ENCODE results near the gene PRICKLE4. TPM values are rescaled to one million over a fixed set of nuclear protein-coding genes. Genes with fewer than 3 reads are reported as not detected.

The PRICKLE4 gene
- total and polyA plus RNA-seq, 2 of the 13 experiments (the other 11 are each of a cell fraction or from before 2014, with no cell fraction given): 0.92 to 1.2 TPM

DNA sequence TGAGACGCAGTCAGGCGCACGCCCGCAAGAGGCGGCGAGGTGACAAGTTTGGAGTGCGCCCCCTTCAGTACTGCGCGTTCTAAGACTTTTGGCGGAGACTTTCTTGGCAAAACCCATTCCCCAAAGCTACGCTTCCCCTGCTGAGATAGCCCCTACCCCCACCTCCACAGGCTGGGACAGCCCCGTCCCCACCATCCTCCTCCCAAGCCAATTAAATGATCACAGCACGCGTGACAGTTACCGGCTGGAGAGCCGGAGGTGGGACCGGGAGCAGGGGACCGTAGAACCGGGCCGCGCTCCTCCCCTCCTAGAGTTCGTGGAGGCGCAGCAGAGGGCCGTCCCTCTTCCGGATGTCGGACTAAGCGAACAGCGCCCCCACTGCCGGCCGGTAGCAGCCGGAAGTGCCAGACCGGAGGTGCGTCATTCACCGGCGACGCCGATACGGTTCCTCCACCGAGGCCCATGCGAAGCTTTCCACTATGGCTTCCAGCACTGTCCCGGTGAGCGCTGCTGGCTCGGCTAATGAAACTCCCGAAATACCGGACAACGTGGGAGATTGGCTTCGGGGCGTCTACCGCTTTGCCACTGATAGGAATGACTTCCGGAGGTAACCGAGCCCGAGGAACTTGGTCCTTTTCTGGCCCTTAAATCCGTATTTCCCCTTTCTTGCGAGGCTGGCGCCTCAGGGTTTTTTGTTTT is 6.8 kb downstream of the PRICKLE4 start, which contains the start of gene TOMM6 (continued):
- TF ChIP-seq SMC3 (IDR thresholded peaks at IDR 0.05; ENCODE audit: low read length) (no peak), RELA (CRISPR knock-in tag; IDR thresholded peaks at IDR 0.05) (no peak), SP140L (CRISPR knock-in tag; IDR thresholded peaks at IDR 0.05; ENCODE audit: borderline replicate concordance) (peak; percentile 32; the same call in 1 of the 2 replicates), MTF1 (CRISPR knock-in tag; IDR thresholded peaks at IDR 0.05) (0 out of 2 replicates have a peak, but pooled peaks have one; percentile 74), NFYB (CRISPR knock-in tag; IDR thresholded peaks at IDR 0.05) (peak; percentile 52; the same call in 1 of the 2 replicates), ZNF710 (CRISPR knock-in tag; IDR thresholded peaks at IDR 0.05; ENCODE audit: borderline replicate concordance) (peak; percentile 84), SNAI1 (CRISPR knock-in tag; IDR thresholded peaks at IDR 0.05; ENCODE audit: borderline replicate concordance) (no peak; the same call in 1 of the 2 replicates), ZNF337 (CRISPR knock-in tag; IDR thresholded peaks at IDR 0.05; ENCODE audit: borderline replicate concordance, low read depth) (no peak), GATAD2A (CRISPR knock-in tag; IDR thresholded peaks at IDR 0.05) (peak; percentile 76), JUN (CRISPR knock-in tag; IDR thresholded peaks at IDR 0.05) (0 out of 2 replicates have a peak, but pooled peaks have one; percentile 14), SALL1 (CRISPR knock-in tag; IDR thresholded peaks at IDR 0.05) (peak; percentile 86), SMYD3 (CRISPR knock-in tag; IDR thresholded peaks at IDR 0.05) (no peak; the same call in 1 of the 2 replicates), NR2F1 (CRISPR knock-in tag; IDR thresholded peaks at IDR 0.05) (no peak), ZNF615 (CRISPR knock-in tag; IDR thresholded peaks at IDR 0.05; ENCODE audit: borderline replicate concordance) (no peak), ZNF530 (CRISPR knock-in tag; IDR thresholded peaks at IDR 0.05; ENCODE audit: low read depth) (no peak), CREM (IDR thresholded peaks at IDR 0.05) (peak; percentile 99), CREM (CRISPR knock-in tag; IDR thresholded peaks at IDR 0.05) (peak; percentile 92), ZNF782 (CRISPR knock-in tag; IDR thresholded peaks at IDR 0.05; ENCODE audit: borderline replicate concordance) (peak; percentile 42; the same call in 1 of the 2 replicates), RXRA (CRISPR knock-in tag; IDR thresholded peaks at IDR 0.05) (peak; percentile 85), PITX1 (CRISPR knock-in tag; IDR thresholded peaks at IDR 0.05) (0 out of 2 replicates have a peak, but pooled peaks have one; percentile 28), ZNF335 (CRISPR knock-in tag; IDR thresholded peaks at IDR 0.05) (no peak; the same call in 1 of the 2 replicates)
- TF ChIP-seq, protein P1, sequence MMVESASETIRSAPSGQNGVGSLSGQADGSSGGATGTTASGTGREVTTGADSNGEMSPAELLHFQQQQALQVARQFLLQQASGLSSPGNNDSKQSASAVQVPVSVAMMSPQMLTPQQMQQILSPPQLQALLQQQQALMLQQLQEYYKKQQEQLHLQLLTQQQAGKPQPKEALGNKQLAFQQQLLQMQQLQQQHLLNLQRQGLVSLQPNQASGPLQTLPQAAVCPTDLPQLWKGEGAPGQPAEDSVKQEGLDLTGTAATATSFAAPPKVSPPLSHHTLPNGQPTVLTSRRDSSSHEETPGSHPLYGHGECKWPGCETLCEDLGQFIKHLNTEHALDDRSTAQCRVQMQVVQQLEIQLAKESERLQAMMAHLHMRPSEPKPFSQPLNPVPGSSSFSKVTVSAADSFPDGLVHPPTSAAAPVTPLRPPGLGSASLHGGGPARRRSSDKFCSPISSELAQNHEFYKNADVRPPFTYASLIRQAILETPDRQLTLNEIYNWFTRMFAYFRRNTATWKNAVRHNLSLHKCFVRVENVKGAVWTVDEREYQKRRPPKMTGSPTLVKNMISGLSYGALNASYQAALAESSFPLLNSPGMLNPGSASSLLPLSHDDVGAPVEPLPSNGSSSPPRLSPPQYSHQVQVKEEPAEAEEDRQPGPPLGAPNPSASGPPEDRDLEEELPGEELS (CRISPR knock-in tag; IDR thresholded peaks at IDR 0.05): peak; percentile 71
- TF ChIP-seq, protein P2, sequence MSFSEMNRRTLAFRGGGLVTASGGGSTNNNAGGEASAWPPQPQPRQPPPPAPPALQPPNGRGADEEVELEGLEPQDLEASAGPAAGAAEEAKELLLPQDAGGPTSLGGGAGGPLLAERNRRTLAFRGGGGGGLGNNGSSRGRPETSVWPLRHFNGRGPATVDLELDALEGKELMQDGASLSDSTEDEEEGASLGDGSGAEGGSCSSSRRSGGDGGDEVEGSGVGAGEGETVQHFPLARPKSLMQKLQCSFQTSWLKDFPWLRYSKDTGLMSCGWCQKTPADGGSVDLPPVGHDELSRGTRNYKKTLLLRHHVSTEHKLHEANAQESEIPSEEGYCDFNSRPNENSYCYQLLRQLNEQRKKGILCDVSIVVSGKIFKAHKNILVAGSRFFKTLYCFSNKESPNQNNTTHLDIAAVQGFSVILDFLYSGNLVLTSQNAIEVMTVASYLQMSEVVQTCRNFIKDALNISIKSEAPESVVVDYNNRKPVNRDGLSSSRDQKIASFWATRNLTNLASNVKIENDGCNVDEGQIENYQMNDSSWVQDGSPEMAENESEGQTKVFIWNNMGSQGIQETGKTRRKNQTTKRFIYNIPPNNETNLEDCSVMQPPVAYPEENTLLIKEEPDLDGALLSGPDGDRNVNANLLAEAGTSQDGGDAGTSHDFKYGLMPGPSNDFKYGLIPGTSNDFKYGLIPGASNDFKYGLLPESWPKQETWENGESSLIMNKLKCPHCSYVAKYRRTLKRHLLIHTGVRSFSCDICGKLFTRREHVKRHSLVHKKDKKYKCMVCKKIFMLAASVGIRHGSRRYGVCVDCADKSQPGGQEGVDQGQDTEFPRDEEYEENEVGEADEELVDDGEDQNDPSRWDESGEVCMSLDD (CRISPR knock-in tag; IDR thresholded peaks at IDR 0.05; ENCODE audit: borderline replicate concordance): peak; percentile 34; the same call in 1 of the 2 replicates

Measured in HepG2 (cell line).